Thoracic aorta (tissue), 2 donors: Measurements from ENCODE around the gene UNC50. TPM values are rescaled to one million over a fixed set of nuclear protein-coding genes. Genes with fewer than 3 reads are reported as not detected.
A peak's percentile ranks its signal among the peaks of the same experiment; 100 is the strongest.

Experiments used
- ATAC-seq: fragments of 150-250 bp; one replicate; pipeline ENCODE4 v1.8.0; 2017; ENCODE audit warnings: low read depth; ENCODE audit not compliant: insufficient number of reproducible peaks, low FRiP score
- DNase-seq: peaks from one replicate; pipeline ENCODE4 v3.0.0-alpha.2; 2020; ENCODE audit warnings: low spot score
- H3K27ac ChIP-seq, 2 donors: fragments of 200-600 bp; sonication (generic); 1 replicate in 1 of 2; 2 replicates in 1 of 2; pipeline ENCODE4 v1.5.1; 2016; ENCODE audit warnings: mild to moderate bottlenecking in 2 of 2, moderate library complexity in 2 of 2
- H3K27me3 ChIP-seq: fragments of 200-600 bp; sonication (generic); replicated peaks from 2 replicates; pipeline ENCODE4 v1.6.0; 2016; ENCODE audit warnings: mild to moderate bottlenecking; ENCODE audit not compliant: insufficient read depth
- H3K36me3 ChIP-seq: fragments of 200-600 bp; sonication (generic); one replicate; pipeline ENCODE4 v1.5.1; 2016
- H3K4me1 ChIP-seq, 2 donors: fragments of 200-600 bp; sonication (generic); 1 replicate in 1 of 2; 2 replicates in 1 of 2; pipeline versions ENCODE4 v1.5.1 to v1.6.0; 2016; ENCODE audit warnings: low read depth in 2 of 2, mild to moderate bottlenecking in 1 of 2; ENCODE audit not compliant: control insufficient read depth in 1 of 2
- H3K4me3 ChIP-seq: fragments of 200-600 bp; sonication (generic); 2 replicates; pipeline ENCODE4 v1.5.1; 2016; ENCODE audit warnings: mild to moderate bottlenecking
- H3K9me3 ChIP-seq: fragments of 200-600 bp; sonication (generic); 2 replicates; pipeline ENCODE4 v1.5.1; 2016
- CTCF ChIP-seq: fragments of 200-600 bp; sonication (generic); IDR thresholded peaks from one replicate; pipeline ENCODE4 v1.5.1; 2019; ENCODE audit warnings: antibody characterized with exemption
- total RNA-seq, 2 donors: library from RNA; depleted of rRNA; stranded (reverse); fragments of >200 nt; gene quantifications; one replicate each; pipeline versions ENCODE4 v1.1.0 to v1.2.3, GENCODE V29; 2016

The UNC50 gene
- total RNA-seq, 2 donors from 2014 or later: 32.6 to 38.2 TPM

GRCh38 chr2:98617149-98617548 lies 8.8 kb downstream of the UNC50 start:
- H3K36me3 ChIP-seq: peaks cover 49% of the 10 kb centered on the region

GRCh38 chr2:98623657-98624056 lies 15.3 kb downstream of the UNC50 start:
- H3K36me3 ChIP-seq: peaks cover 8% of the 10 kb centered on the region
- H3K27me3 ChIP-seq: no peaks in the 10 kb centered on the region
- peaks cover 0 to 7% of the 10 kb centered on the region in 2 donors for H3K4me1 ChIP-seq
- ATAC-seq (peak; percentile 45), DNase-seq (no peak)
- H3K4me3 ChIP-seq: no peak overlapping the region
- TF ChIP-seq CTCF: no peak
- H3K27ac ChIP-seq: no peak overlapping the region
- H3K9me3 ChIP-seq: no peaks in the 10 kb centered on the region

More at GRCh38 chr2:98617149-98617548, 8.8 kb downstream of the UNC50 start:
- no peak overlapping the region for H3K27ac ChIP-seq
- no peak overlapping the region for H3K4me3 ChIP-seq
- TF ChIP-seq CTCF: no peak
- H3K4me1 ChIP-seq: no peaks in the 10 kb centered on the region
- ATAC-seq (no peak), DNase-seq (no peak)
- H3K9me3 ChIP-seq: no peaks in the 10 kb centered on the region
- no peaks in the 10 kb centered on the region for H3K27me3 ChIP-seq

- Histone ChIP-seq H3K27ac (no peak overlapping the region), H3K4me1 (no peaks in the 10 kb centered on the region), H3K27me3 (no peaks in the 10 kb centered on the region), H3K36me3 (peaks cover 26% of the 10 kb centered on the region), H3K9me3 (no peaks in the 10 kb centered on the region), H3K4me3 (no peak overlapping the region)
- ATAC-seq (no peak), DNase-seq (no peak)
- no peak for TF ChIP-seq CTCF
Observed at GRCh38 chr2:98632351-98632750, 24.0 kb downstream of the UNC50 start.

- TF ChIP-seq CTCF: no peak
- no peaks in the 10 kb centered on the region for H3K9me3 ChIP-seq
- peaks cover 26% of the 10 kb centered on the region for H3K36me3 ChIP-seq
- no peaks in the 10 kb centered on the region for H3K4me1 ChIP-seq
- H3K27ac ChIP-seq: no peak overlapping the region
- ATAC-seq (no peak), DNase-seq (no peak)
- no peaks in the 10 kb centered on the region for H3K27me3 ChIP-seq
- no peak overlapping the region for H3K4me3 ChIP-seq
Observed at GRCh38 chr2:98634406-98635092, 26.2 kb downstream of the UNC50 start.

GRCh38 chr2:98637401-98638147 lies 29.2 kb downstream of the UNC50 start:
- H3K36me3 ChIP-seq: peaks cover 22% of the 10 kb centered on the region
- no peak for TF ChIP-seq CTCF
- H3K27me3 ChIP-seq: no peaks in the 10 kb centered on the region
- ATAC-seq: no peak
- H3K4me3 ChIP-seq: no peak overlapping the region
- H3K27ac ChIP-seq: no peak overlapping the region
- no peaks in the 10 kb centered on the region for H3K9me3 ChIP-seq
- H3K4me1 ChIP-seq: no peaks in the 10 kb centered on the region
- no peak for DNase-seq
